HEK293 (cell line): ENCODE results near the gene PPP6R3.

Experiments
- BCL11B ChIP-seq: fragments of 450-650 bp; formaldehyde crosslinking; IDR thresholded peaks from 2 replicates; pipeline ENCODE4 v1.5.1; 2016; ENCODE audit warnings: low read depth, missing biosample characterization, missing genetic modification characterization
- FEZF1 ChIP-seq: fragments of 450-650 bp; formaldehyde crosslinking; IDR thresholded peaks from 2 replicates; pipeline ENCODE4 v1.5.1; 2016; ENCODE audit warnings: missing biosample characterization, missing genetic modification characterization
- MZF1 ChIP-seq: fragments of 450-650 bp; formaldehyde crosslinking; IDR thresholded peaks from 2 replicates; pipeline ENCODE4 v1.5.1; 2017; ENCODE audit warnings: missing biosample characterization, missing genetic modification characterization, borderline replicate concordance
- OVOL3 ChIP-seq: fragments of 450-650 bp; formaldehyde crosslinking; IDR thresholded peaks from 2 replicates; pipeline ENCODE4 v1.5.1; 2016; ENCODE audit warnings: missing biosample characterization, missing genetic modification characterization
- PRDM4 ChIP-seq: fragments of 450-650 bp; formaldehyde crosslinking; IDR thresholded peaks from 2 replicates; pipeline ENCODE4 v1.5.1; 2017; ENCODE audit warnings: missing biosample characterization, missing genetic modification characterization
- SCRT1 ChIP-seq: fragments of 450-650 bp; formaldehyde crosslinking; IDR thresholded peaks from 2 replicates; pipeline ENCODE4 v1.5.1; 2016; ENCODE audit warnings: missing biosample characterization, missing genetic modification characterization, borderline replicate concordance
- TSHZ1 ChIP-seq: fragments of 450-650 bp; formaldehyde crosslinking; IDR thresholded peaks from 2 replicates; pipeline ENCODE4 v1.5.1; 2016; ENCODE audit warnings: missing biosample characterization, missing genetic modification characterization, borderline replicate concordance
- ZBTB21 ChIP-seq: fragments of 450-650 bp; formaldehyde crosslinking; IDR thresholded peaks from 2 replicates; pipeline ENCODE4 v1.5.1; 2017; ENCODE audit warnings: missing biosample characterization, missing genetic modification characterization
- ZFHX2 ChIP-seq: fragments of 450-650 bp; formaldehyde crosslinking; conservative IDR thresholded peaks from 2 replicates; pipeline ENCODE4 v1.5.1; 2016; ENCODE audit warnings: missing biosample characterization, missing genetic modification characterization
- ZFP37 ChIP-seq: fragments of 450-650 bp; formaldehyde crosslinking; IDR thresholded peaks from 2 replicates; pipeline ENCODE4 v1.5.1; 2016; ENCODE audit warnings: missing biosample characterization, missing genetic modification characterization
- ZNF10 ChIP-seq: fragments of 450-650 bp; formaldehyde crosslinking; IDR thresholded peaks from 2 replicates; pipeline ENCODE4 v1.5.1; 2017; ENCODE audit warnings: missing biosample characterization, missing genetic modification characterization
- ZNF19 ChIP-seq: fragments of 450-650 bp; formaldehyde crosslinking; IDR thresholded peaks from 2 replicates; pipeline ENCODE4; 2016; ENCODE audit warnings: missing biosample characterization, missing genetic modification characterization, low read depth
- ZNF202 ChIP-seq: fragments of 450-650 bp; formaldehyde crosslinking; IDR thresholded peaks from 2 replicates; pipeline ENCODE4 v1.5.1; 2016; ENCODE audit warnings: missing biosample characterization, missing genetic modification characterization, borderline replicate concordance
- ZNF366 ChIP-seq: fragments of 450-650 bp; formaldehyde crosslinking; conservative IDR thresholded peaks from 2 replicates; pipeline ENCODE4 v1.5.1; 2016; ENCODE audit warnings: missing biosample characterization, missing genetic modification characterization
- ZNF558 ChIP-seq: fragments of 450-650 bp; formaldehyde crosslinking; IDR thresholded peaks from 2 replicates; pipeline ENCODE4 v1.5.1; 2016; ENCODE audit warnings: missing biosample characterization, missing genetic modification characterization
- ZNF561 ChIP-seq: fragments of 450-650 bp; IDR thresholded peaks from 2 replicates; pipeline ENCODE4 v1.5.1; 2018; ENCODE audit warnings: missing biosample characterization, missing genetic modification characterization, borderline replicate concordance
- ZNF600 ChIP-seq: fragments of 450-650 bp; formaldehyde crosslinking; IDR thresholded peaks from 2 replicates; pipeline ENCODE4 v1.5.1; 2016; ENCODE audit warnings: missing biosample characterization, missing genetic modification characterization
- ZNF629 ChIP-seq: fragments of 450-650 bp; formaldehyde crosslinking; IDR thresholded peaks from 2 replicates; pipeline ENCODE4 v1.5.1; 2017; ENCODE audit warnings: missing biosample characterization, missing genetic modification characterization
- ZNF654 ChIP-seq: fragments of 450-650 bp; formaldehyde crosslinking; IDR thresholded peaks from 2 replicates; pipeline ENCODE4 v1.5.1; 2016; ENCODE audit warnings: low read depth, missing biosample characterization, missing genetic modification characterization
- ZNF660 ChIP-seq: fragments of 450-650 bp; IDR thresholded peaks from 2 replicates; pipeline ENCODE4 v1.5.1; 2018; ENCODE audit warnings: missing biosample characterization, mild to moderate bottlenecking, missing genetic modification characterization
- ZNF701 ChIP-seq: fragments of 450-650 bp; formaldehyde crosslinking; IDR thresholded peaks from 2 replicates; pipeline ENCODE4 v1.5.1; 2016; ENCODE audit warnings: missing biosample characterization, missing genetic modification characterization
- ZSCAN23 ChIP-seq: fragments of 450-650 bp; formaldehyde crosslinking; IDR thresholded peaks from 2 replicates; pipeline ENCODE4 v1.5.1; 2016; ENCODE audit warnings: missing biosample characterization, missing genetic modification characterization
- TF ChIP-seq, protein P1 (sequence below): fragments of 450-650 bp; formaldehyde crosslinking; IDR thresholded peaks from 2 replicates; pipeline ENCODE4 v1.5.1; 2016; ENCODE audit warnings: missing biosample characterization, missing genetic modification characterization, borderline replicate concordance
- TF ChIP-seq, protein P2 (sequence below): fragments of 450-650 bp; formaldehyde crosslinking; IDR thresholded peaks from 2 replicates; pipeline ENCODE4 v1.5.1; 2016; ENCODE audit warnings: missing biosample characterization, missing genetic modification characterization
- TF ChIP-seq, protein P3 (sequence below): fragments of 450-650 bp; formaldehyde crosslinking; IDR thresholded peaks from 2 replicates; pipeline ENCODE4 v1.5.1; 2016; ENCODE audit warnings: missing biosample characterization, missing genetic modification characterization

PPP6R3 gene

DNA sequence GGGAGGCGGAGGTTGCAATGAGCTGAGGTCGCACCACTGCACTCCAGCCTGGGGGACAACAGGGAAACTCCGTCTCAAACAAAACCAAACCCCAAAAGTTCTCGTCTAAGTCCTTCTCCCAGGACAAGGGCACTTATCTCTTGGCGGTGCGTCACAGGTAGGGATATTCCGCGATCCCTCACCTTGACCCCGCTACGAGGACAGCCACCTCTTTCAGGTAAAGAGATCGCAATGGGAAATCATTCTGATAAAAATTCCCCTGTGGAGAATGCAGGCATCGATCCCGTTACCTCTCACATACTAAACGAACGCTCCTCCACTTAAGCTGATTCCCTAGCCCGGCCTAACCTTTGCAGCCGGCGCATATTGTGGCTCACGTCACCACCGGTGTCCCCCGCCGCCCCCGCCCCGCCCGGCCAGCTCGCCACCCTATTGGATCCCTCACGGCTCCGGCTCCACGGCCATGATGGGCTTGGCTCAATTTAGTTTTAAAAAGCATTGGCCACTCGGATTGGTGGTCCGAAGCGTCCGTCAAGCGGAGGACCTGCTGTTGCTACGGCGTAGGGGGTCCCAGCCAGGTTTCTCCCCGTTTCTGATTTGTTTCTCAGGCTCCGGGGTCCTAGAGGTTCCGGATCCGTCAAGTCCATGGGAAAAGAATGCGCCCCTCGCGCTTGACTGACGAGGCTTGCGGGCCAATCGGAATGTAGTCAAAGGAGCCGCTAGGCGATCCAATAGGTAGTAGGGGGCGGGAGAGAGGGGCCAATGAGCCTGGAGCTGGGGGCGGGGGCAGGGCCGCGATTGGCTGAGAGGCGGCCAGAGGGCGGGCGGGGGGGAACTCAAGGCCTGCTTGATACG lies 439 bp upstream of the PPP6R3 start (continued):
- no peak for TF ChIP-seq TSHZ1 (tag by site-specific recombination)
- peak; percentile 81 for TF ChIP-seq ZNF366
- TF ChIP-seq, protein P1, sequence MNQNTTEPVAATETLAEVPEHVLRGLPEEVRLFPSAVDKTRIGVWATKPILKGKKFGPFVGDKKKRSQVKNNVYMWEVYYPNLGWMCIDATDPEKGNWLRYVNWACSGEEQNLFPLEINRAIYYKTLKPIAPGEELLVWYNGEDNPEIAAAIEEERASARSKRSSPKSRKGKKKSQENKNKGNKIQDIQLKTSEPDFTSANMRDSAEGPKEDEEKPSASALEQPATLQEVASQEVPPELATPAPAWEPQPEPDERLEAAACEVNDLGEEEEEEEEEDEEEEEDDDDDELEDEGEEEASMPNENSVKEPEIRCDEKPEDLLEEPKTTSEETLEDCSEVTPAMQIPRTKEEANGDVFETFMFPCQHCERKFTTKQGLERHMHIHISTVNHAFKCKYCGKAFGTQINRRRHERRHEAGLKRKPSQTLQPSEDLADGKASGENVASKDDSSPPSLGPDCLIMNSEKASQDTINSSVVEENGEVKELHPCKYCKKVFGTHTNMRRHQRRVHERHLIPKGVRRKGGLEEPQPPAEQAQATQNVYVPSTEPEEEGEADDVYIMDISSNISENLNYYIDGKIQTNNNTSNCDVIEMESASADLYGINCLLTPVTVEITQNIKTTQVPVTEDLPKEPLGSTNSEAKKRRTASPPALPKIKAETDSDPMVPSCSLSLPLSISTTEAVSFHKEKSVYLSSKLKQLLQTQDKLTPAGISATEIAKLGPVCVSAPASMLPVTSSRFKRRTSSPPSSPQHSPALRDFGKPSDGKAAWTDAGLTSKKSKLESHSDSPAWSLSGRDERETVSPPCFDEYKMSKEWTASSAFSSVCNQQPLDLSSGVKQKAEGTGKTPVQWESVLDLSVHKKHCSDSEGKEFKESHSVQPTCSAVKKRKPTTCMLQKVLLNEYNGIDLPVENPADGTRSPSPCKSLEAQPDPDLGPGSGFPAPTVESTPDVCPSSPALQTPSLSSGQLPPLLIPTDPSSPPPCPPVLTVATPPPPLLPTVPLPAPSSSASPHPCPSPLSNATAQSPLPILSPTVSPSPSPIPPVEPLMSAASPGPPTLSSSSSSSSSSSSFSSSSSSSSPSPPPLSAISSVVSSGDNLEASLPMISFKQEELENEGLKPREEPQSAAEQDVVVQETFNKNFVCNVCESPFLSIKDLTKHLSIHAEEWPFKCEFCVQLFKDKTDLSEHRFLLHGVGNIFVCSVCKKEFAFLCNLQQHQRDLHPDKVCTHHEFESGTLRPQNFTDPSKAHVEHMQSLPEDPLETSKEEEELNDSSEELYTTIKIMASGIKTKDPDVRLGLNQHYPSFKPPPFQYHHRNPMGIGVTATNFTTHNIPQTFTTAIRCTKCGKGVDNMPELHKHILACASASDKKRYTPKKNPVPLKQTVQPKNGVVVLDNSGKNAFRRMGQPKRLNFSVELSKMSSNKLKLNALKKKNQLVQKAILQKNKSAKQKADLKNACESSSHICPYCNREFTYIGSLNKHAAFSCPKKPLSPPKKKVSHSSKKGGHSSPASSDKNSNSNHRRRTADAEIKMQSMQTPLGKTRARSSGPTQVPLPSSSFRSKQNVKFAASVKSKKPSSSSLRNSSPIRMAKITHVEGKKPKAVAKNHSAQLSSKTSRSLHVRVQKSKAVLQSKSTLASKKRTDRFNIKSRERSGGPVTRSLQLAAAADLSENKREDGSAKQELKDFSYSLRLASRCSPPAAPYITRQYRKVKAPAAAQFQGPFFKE (tag by site-specific recombination), result no peak
- no peak for TF ChIP-seq ZNF202 (tag by site-specific recombination)
- TF ChIP-seq, protein P2, sequence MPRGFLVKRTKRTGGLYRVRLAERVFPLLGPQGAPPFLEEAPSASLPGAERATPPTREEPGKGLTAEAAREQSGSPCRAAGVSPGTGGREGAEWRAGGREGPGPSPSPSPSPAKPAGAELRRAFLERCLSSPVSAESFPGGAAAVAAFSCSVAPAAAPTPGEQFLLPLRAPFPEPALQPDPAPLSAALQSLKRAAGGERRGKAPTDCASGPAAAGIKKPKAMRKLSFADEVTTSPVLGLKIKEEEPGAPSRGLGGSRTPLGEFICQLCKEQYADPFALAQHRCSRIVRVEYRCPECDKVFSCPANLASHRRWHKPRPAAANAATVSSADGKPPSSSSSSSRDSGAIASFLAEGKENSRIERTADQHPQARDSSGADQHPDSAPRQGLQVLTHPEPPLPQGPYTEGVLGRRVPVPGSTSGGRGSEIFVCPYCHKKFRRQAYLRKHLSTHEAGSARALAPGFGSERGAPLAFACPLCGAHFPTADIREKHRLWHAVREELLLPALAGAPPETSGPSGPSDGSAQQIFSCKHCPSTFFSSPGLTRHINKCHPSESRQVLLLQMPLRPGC (tag by site-specific recombination), result peak; percentile 74; the same call in 1 of the 2 replicates
- peak; percentile 64; the same call in 1 of the 2 replicates for TF ChIP-seq ZNF561
- peak; percentile 64 for TF ChIP-seq ZFHX2 (tag by site-specific recombination)
- TF ChIP-seq FEZF1, result no peak
- peak; percentile 86 for TF ChIP-seq ZNF629 (tag by site-specific recombination)
- peak; percentile 93 for TF ChIP-seq ZNF660 (tag by site-specific recombination)
- TF ChIP-seq PRDM4 (tag by site-specific recombination), result peak; percentile 43; the same call in 1 of the 2 replicates
- TF ChIP-seq OVOL3 (tag by site-specific recombination), result peak; percentile 82; the same call in 1 of the 2 replicates
- 0 out of 2 replicates have a peak, but pooled peaks have one; percentile 19 for TF ChIP-seq ZNF558 (tag by site-specific recombination)
- TF ChIP-seq ZNF19 (tag by site-specific recombination), result no peak
- TF ChIP-seq, protein P3, sequence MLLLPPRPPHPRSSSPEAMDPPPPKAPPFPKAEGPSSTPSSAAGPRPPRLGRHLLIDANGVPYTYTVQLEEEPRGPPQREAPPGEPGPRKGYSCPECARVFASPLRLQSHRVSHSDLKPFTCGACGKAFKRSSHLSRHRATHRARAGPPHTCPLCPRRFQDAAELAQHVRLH (tag by site-specific recombination), result peak; percentile 79
- TF ChIP-seq ZSCAN23 (tag by site-specific recombination), result 0 out of 2 replicates have a peak, but pooled peaks have one; percentile 48
- peak; percentile 66 for TF ChIP-seq ZNF600 (tag by site-specific recombination)
- peak; percentile 66; the same call in 1 of the 2 replicates for TF ChIP-seq SCRT1 (tag by site-specific recombination)
- TF ChIP-seq ZNF654 (tag by site-specific recombination), result no peak
- TF ChIP-seq ZFP37, result peak; percentile 73; the same call in 1 of the 2 replicates
- no peak for TF ChIP-seq ZNF701
- peak; percentile 98 for TF ChIP-seq BCL11B (tag by site-specific recombination)
- TF ChIP-seq ZNF10 (tag by site-specific recombination), result no peak
- peak; percentile 65 for TF ChIP-seq ZBTB21 (tag by site-specific recombination)
- TF ChIP-seq MZF1 (tag by site-specific recombination), result peak; percentile 85
